Naive B cell (primary cell): Measurements from ENCODE around the gene DGLUCY. TPM values are rescaled to one million over a fixed set of nuclear protein-coding genes. Genes with fewer than 3 reads are reported as not detected.

Experiments
- ATAC-seq, 2 donors: fragments of 150-1000 bp; cut with Tn5 transposase; 2 replicates each; pipeline ENCODE4 v1.10.0; 2021; ENCODE audit warnings: low read depth in 2 of 2, mild to moderate bottlenecking in 2 of 2, moderate library complexity in 2 of 2
- DNase-seq: peaks from one replicate; pipeline ENCODE4 v3.0.0; 2022
- H3K27ac Mint-ChIP-seq, 6 donors: one replicate each; pipeline ENCODE4 v1.8.0; 2020 to 2022; ENCODE audit warnings: mild to moderate bottlenecking in 6 of 6, mixed read lengths in 6 of 6, moderate library complexity in 5 of 6, inconsistent platforms in 2 of 6
- H3K27me3 Mint-ChIP-seq, 3 donors: one replicate each; pipeline ENCODE4 v1.8.0; 2021 to 2022; ENCODE audit warnings: mixed read lengths in 3 of 3, mild to moderate bottlenecking in 1 of 3
- H3K36me3 Mint-ChIP-seq, 2 donors: one replicate each; pipeline ENCODE4 v1.8.0; 2020 to 2022; ENCODE audit warnings: mixed read lengths in 2 of 2, inconsistent platforms in 1 of 2, mild to moderate bottlenecking in 1 of 2
- H3K4me1 Mint-ChIP-seq, 3 donors: one replicate each; pipeline ENCODE4 v1.8.0; 2020 to 2022; ENCODE audit warnings: mixed read lengths in 3 of 3, inconsistent platforms in 1 of 3, mild to moderate bottlenecking in 1 of 3, moderate library complexity in 1 of 3
- H3K4me3 Mint-ChIP-seq, 8 donors: one replicate each; pipeline ENCODE4 v1.8.0; 2020 to 2022; ENCODE audit warnings: mild to moderate bottlenecking in 8 of 8, mixed read lengths in 8 of 8, moderate library complexity in 8 of 8, inconsistent platforms in 2 of 8
- H3K9me3 Mint-ChIP-seq, 7 donors: one replicate each; pipeline ENCODE4 v1.8.0; 2020 to 2022; ENCODE audit warnings: mixed read lengths in 7 of 7, mild to moderate bottlenecking in 5 of 7, inconsistent platforms in 2 of 7, moderate library complexity in 1 of 7
- polyA plus RNA-seq, 6 donors: library from polyadenylated mRNA; unstranded; fragments of 300-500 nt; fragmentation: Illumina TruSeq; gene quantifications; one replicate each; pipeline ENCODE4 v1.2.3, GENCODE V29; 2021; ENCODE audit warnings: low read depth in 6 of 6

The DGLUCY gene
- polyA plus RNA-seq, 6 donors from 2014 or later = 29.3 to 54.3 (median 37.7) TPM

- H3K9me3 Mint-ChIP-seq = no peaks in the 10 kb centered on the region
- peaks cover 13 to 28% of the 10 kb centered on the region in 2 donors for H3K36me3 Mint-ChIP-seq
- no peaks in the 10 kb centered on the region for H3K27me3 Mint-ChIP-seq
- ATAC-seq (no peak), DNase-seq (no peak)
- peaks cover 3 to 19% (median 5%) of the 10 kb centered on the region in 3 donors for H3K4me1 Mint-ChIP-seq
- H3K4me3 Mint-ChIP-seq = no peak overlapping the region
- peak overlapping the region in 4 of 6 donors; percentile 5 to 84 (median 64) for H3K27ac Mint-ChIP-seq
Observed at GRCh38 chr14:91272341-91273272, 158.7 kb downstream of the DGLUCY start.

- Mint-ChIP-seq H3K4me3 (no peak overlapping the region), H3K36me3 (peaks cover 9 to 21% of the 10 kb centered on the region in 2 donors)
- no peak for DNase-seq
Observed at GRCh38 chr14:91273273-91273884, 159.5 kb downstream of the DGLUCY start.

GRCh38 chr14:91273885-91274273 is 160.0 kb downstream of the DGLUCY start:
- Mint-ChIP-seq H3K27ac (no peak overlapping the region), H3K36me3 (peaks cover 8 to 16% of the 10 kb centered on the region in 2 donors), H3K4me1 (peaks cover 3 to 10% (median 4%) of the 10 kb centered on the region in 3 donors)

More at GRCh38 chr14:91273273-91273884, 159.5 kb downstream of the DGLUCY start:
- H3K27ac Mint-ChIP-seq = no peak overlapping the region
- peaks cover 3 to 12% (median 5%) of the 10 kb centered on the region in 3 donors for H3K4me1 Mint-ChIP-seq
- ATAC-seq = no peak
- no peaks in the 10 kb centered on the region for H3K27me3 Mint-ChIP-seq
- H3K9me3 Mint-ChIP-seq = no peaks in the 10 kb centered on the region

GRCh38 chr14:91274796-91275195 is 160.9 kb downstream of the DGLUCY start:
- peaks cover 7 to 8% of the 10 kb centered on the region in 2 donors for H3K36me3 Mint-ChIP-seq
- peak overlapping the region in 2 of 6 donors; percentile 37 to 57 for H3K27ac Mint-ChIP-seq
- H3K4me3 Mint-ChIP-seq = peak overlapping the region in 1 of 8 donors; percentile 24
- H3K9me3 Mint-ChIP-seq = no peaks in the 10 kb centered on the region
- DNase-seq = no peak
- H3K27me3 Mint-ChIP-seq = no peaks in the 10 kb centered on the region
- H3K4me1 Mint-ChIP-seq = peaks cover 0 to 3% (median under 1%) of the 10 kb centered on the region in 3 donors
- ATAC-seq = no peak

More at GRCh38 chr14:91273885-91274273, 160.0 kb downstream of the DGLUCY start:
- Mint-ChIP-seq H3K4me3 (no peak overlapping the region), H3K9me3 (no peaks in the 10 kb centered on the region), H3K27me3 (no peaks in the 10 kb centered on the region)
- DNase-seq = no peak
- no peak for ATAC-seq

Other genes with a start within 250 kb of the DGLUCY start
- gene RPS6KA5, start 53.4 kb upstream of the DGLUCY start, polyA plus RNA-seq = 10 to 100 TPM; 21.2 to 33.3 (median 27.8) TPM
- gene GPR68, start 130.6 kb downstream of the DGLUCY start, polyA plus RNA-seq = under 1 TPM in 5 of 6 donors, not detected in 1; 0.11 to 0.58 (median 0.23) TPM